GM18519 (cell line): ENCODE measurements around the gene SLC16A11.
"Not testable (repeated sequence)": the region's sequence is repeated elsewhere in the genome, so short reads cannot be mapped to it uniquely, and the experiment has no call there.

Experiments used
- ATAC-seq: cut with Tn5 transposase; IDR thresholded peaks from one replicate; pipeline ENCODE4 v1.9.1; 2021; ENCODE audit warnings: mild to moderate bottlenecking, moderate library complexity; ENCODE audit not compliant: unreplicated experiment, low FRiP score

Gene SLC16A11

GRCh38 chr17:7060165-7060891, 16.4 kb upstream of the SLC16A11 start:
- no peak for ATAC-seq

GRCh38 chr17:7058831-7059447, 15.0 kb upstream of the SLC16A11 start:
- no peak for ATAC-seq

DNA sequence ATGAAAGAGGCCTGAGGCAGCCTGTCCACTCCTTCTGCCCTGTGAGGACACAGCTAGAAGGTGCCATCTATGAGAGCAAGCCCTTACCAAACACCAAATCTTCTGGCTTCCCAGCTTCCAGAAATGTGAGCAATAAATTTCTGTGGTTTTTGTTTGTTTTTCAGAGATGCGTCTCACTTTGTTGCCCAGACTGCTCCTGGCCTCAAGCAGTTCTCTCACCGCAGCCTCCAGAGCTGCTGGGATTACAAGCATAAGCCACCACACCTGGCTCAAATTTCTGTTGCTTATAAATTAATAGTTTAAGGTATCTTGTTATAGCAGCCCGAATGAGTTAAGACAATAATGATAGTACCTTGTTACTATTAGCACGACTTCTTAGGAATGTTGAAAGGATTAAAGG, 12.5 kb upstream of the SLC16A11 start:
- ATAC-seq = no peak

GRCh38 chr17:7050583-7050982, 6.7 kb upstream of the SLC16A11 start:
- not testable (repeated sequence) for ATAC-seq

DNA sequence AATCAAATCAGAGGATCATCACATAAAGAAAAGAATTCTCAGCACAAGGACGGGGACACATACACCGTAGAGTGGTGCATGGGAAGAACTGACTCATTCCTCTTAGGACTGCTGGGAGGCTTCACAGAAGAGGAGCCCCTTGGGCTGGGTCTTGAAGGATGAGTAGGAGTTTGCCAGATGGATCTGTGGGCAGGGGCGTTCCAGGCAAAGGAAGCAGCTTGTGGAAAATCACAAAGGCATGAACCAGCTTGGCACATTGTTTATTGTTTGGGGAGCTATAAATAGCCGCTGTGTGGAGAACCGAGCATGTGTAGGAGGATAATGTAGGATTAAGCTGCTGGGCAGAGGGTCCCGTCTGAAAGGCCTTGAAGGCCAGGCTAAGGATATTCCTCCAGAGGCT, 5.1 kb upstream of the SLC16A11 start:
- ATAC-seq = no peak

DNA sequence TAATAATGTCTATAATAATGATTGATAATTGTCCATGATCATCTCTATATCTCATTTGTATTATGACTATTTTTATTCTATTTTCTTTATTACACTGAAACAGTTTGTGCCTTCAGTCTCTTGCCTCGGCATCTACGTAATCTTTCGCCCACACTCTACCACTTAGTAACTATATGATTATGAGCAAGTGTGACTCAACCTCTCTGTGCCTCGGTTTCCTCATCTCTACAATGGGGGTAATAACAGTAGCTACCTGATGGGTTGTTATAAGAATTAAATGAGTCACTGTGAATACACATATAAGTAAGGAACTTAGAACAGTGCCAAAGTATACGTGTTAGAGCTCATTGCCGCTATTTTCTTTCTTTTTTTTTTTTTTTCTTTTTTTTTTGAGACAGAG, 3.7 kb upstream of the SLC16A11 start:
- no peak for ATAC-seq

DNA sequence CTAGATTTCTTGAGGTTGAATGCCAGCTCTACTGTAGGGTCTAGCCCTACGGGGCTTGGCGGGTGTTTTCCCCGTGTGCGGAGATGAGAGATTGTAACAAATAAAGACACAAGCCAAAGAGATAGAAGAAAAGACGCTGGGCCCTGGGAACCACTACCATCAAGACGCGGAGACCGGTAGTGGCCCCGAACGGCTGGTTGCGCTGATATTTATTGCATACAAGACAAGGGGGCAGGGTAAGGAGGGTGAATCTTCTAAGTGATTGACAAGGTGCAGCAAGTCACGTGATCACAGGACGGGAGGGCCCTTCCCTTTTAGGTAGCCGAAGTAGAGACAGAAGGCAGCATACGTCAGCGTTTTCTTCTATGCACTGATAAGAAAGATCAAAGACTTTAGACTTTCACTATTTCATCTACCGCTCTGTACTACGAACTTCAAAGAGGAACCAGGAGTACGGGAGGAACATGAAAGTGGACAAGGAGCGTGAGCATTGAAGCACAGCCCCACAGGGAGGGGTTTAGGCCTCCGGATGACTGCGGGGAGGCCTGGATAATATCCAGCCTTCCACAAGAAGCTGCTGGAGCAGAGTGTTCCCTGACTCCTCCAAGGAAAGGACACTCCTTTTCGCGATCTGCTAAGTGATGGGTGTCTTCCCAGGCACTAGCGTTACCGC, 3.0 kb upstream of the SLC16A11 start:
- not testable (repeated sequence) for ATAC-seq

GRCh38 chr17:7046127-7046724, 2.3 kb upstream of the SLC16A11 start:
- ATAC-seq = no peak

GRCh38 chr17:7045492-7046126, 1.7 kb upstream of the SLC16A11 start:
- ATAC-seq = no peak

DNA sequence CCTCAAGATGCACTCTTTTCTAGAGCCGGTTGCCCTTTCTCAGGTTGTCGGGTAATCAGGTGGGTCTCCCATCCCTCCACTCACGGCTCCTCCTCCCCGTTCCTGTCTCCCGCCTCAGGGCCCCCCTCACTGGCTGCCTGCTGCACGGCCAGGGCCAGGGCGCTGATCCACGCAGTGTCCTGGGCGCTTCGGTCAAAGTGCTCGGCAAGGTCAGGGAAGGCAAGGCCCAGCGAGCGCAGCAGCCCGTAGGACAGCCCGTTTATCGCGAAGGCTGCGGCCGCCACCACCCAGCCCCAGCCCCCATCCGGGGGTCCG, 753 bp downstream of the SLC16A11 start:
- ATAC-seq = no peak

DNA sequence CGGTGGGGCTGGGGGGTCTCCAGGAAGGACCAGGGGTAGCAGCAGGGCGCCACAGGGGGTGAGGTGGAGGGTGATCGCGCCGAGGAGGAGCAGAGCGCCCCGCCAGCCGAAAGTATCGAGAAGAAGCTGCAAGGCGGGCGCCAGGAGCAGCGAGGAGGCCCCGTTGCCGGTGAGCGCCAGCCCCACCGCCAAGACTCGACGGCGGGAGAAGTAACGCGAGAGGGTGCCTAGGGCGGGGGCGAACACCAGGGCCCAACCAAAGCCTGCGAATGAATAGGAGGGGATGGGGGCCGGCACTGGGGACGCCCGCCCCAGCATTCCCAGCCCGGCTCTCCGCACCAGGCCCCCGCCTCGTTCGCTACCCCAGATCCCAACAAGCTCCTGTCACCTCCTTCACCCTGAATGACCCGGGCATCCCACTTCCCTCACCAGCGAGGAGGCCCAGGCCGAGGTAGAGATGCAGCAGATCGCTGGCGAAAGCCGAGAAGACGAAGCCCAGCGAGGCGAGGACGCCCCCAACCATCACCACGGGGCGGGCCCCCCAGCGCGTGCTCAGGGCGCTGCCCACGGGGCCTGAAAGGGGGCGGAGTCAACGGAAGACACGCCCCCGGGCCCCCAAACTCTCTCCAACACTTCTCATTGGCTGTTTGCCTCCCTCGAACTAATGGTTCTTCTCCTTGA, 1.3 kb downstream of the SLC16A11 start:
- ATAC-seq = no peak

DNA sequence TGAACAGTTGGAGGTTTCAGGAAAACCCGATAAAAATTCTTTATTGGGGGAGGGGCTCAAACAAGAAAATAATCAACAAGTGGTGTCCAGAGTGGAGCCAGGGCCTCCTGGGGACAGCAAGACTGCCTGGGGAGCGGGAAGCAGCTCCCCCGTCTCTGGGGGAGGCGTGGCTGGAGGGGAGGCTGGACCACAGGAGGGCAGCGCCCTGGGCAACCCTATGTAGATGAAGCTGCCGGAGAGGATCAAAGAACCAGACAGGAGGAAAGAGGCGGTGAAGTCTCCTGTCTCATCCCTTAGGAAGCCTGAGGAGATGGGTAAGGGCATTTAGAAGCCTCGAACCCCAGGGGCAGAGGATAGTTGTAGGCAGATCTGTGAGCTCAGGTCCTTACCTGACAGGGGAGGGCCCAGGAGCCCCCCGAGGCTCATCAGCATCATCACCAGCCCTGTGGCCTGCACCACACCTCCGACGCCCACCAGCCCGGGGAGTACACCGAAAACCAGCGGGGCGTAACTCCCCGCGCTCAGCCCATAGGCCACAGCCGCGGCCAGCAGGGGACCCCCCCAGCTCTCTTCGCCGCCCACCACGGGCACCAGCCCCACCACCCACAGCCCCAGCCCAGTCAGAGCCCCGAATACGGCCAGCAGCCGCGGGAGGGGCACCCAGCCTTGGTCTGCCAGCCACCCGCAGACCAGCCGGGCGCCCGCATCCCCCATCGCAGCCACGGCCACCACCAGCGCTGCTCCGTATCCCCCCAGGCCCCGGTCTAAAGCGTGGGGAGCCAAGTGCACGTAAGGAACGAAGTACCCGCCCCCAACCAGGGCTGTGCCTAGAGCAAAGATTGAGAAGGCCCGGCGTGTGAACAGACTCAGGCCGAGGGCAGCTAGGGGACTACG, 2.0 kb downstream of the SLC16A11 start:
- no peak for ATAC-seq

DNA sequence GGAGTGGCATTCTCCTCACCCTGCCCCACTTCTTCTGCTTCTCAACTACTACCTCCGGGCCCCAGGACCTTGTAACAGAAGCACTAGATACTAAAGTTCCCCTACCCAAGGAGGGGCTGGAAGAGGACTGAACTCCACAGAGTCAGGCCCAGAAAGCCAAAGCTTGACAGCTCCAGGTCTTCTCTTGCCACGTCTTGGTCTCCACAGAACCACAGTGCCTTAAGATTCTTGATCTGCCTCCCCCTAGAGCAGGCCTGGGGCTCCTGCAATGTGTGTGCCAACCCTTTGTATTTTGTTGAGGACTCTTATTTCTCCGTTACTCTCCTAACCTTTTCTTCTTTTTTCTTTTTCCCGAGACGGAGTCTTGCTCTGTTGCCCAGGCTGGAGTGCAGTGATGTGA, 4.1 kb downstream of the SLC16A11 start:
- ATAC-seq = no peak

- ATAC-seq = no peak
These were observed 5.6 kb downstream of the SLC16A11 start for GRCh38 chr17:7038025-7038862.

DNA sequence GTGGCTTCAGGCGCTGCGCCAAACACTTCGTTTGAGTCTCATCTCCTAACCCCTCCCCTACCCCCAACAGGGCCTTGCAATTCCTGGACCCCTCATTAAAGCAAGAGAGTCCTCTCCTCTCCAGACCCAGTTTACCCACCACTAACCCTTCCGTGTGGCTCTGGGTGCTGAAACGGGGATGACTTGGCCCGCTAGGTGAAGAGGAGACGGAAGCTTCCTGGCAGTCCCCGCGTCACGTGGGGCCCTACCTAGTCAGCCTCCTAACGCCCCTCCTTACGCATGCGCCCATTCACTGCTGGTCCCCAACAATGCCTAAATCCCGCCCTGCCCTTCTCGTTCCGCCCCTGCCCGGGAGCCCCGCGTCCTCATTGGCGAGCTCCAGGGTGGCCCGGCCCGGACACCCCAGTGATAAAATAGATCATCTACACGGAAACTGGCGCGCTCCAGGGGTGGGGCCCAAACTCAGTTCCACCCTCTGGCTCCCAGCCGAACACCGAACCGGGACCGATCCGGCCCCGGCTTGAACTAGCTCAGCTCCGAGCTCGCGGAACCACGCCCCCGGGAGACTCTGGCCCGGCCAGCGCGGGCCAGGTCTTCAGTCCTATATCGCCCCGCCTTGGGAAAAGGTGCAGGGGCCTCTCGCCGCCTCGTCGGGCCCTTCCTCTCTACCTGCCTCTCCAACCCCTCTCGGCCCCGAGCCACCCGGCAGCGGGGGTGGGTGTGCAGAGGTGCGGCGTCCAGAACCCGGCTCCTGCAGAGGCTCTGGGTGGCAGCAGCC, 8.1 kb downstream of the SLC16A11 start, which contains the start of gene SLC16A13:
TSS of gene SLC16A13 (plus strand) at position 425 of the 778 bp plus-strand sequence. CDS start 368 bp downstream, outside the sequence.
- ATAC-seq = peak; percentile 53

DNA sequence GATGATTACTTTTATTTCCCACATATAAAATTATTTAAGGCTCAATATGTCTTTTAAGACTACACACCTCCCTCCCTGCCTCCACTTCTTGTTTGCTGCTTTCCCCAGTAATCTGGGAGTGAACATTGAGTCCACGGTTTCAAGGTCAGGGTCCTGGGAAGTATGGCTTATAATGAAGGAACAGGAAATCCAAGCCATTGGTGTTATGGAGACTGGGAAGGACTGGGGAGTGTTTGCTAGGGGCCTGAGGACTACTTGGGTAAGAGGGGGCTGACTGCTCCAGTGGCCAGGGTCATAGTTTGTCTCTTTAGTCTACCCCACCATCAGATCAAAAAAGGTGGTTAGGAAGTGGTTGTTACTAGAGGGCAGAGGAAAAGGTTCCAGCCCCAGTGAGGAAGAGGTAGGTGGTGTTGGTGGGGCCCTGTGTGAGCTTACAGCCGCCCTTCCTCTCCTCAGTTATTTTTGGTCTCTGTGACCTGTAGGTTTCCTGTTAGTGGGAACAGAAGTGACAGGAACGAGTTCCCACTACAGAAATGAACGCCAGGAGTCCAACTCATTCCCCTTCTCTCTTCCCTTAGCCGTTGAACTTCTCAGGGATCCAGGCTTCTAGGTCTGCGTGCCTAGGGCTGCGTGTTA, 8.8 kb downstream of the SLC16A11 start:
- no peak for ATAC-seq

DNA sequence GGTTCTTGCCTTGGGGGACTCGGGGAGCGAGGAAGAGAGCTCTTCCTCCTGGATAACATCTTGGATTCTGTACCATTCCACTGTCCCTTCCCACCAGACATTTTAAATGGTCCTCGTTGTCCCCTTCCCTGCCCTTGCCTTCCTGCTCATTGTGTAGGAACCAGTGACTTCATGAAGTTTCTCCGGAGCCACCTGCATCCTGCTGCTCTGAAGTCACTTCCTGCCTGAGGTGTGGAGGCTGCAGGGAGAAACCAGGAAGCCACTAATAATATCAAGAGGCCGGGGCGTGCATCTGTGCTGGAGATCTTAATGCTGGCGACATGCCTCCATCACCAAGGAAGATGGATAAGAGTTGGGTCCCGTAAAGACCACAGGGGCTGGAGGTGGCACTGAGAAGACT, 14.2 kb downstream of the SLC16A11 start:
- no peak for ATAC-seq
